GM19351 (cell line): ENCODE measurements around the gene NEK1.
"Not testable (repeated sequence)": the region's sequence is repeated elsewhere in the genome, so short reads cannot be mapped to it uniquely, and the experiment has no call there.

Source experiments
- ATAC-seq: cut with Tn5 transposase; IDR thresholded peaks from one replicate; pipeline ENCODE4 v1.9.1; 2021; ENCODE audit warnings: mild to moderate bottlenecking, moderate library complexity; ENCODE audit not compliant: unreplicated experiment

The NEK1 gene

DNA sequence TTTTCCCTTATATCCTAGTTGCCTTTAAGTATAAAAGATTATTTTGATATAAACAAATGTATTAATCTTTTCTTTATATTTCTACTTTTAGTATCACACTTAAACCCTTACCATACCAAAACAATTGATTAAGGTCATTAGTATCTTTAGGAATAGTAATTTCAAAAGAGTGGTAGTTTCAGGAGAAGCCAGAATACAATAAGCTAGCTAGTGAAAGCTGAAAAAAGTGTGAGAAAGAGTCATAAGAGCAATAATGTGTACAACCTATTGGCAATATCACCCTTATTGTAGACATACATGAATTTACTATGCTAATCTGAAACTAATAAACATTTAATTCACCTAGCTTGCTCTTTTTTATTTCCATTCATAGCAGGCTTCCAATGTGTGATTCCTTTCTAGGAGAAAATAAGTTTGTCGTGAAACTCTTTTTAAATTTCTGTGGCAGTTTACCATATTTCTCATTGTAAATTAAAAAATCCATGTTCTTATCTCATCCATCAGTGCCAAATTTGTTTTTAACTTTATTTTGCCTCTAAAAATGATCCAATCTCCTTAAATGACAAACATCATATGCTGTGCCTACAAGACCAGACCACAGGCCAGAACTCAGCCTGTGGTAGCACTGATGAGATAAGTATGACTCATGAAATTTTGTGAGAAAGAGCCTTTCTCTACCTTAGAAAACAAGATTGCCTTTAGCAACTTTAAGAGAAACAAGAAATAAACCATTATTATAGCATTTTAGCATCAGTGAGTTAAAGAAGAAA is 8.1 kb downstream of the NEK1 start:
- peak; percentile 71 for ATAC-seq

DNA sequence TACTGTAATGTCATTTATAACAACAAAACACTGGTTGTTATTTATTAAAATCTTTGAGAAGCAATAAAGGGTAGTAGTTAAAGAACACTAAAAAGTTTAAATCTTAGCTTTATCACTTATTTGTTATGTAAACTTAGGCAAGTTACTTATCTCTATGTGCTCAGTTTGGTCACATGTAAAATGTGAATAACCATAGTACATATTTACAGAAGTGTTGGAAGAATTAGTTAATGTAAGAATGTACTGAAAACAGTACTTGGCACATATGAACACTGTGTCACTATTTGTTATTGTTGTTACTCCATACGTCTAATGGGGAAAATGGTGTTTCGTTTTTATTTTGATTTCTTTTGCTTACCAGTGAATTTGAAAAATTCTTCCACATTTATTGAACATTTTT is 9.1 kb downstream of the NEK1 start:
- ATAC-seq, result no peak

DNA sequence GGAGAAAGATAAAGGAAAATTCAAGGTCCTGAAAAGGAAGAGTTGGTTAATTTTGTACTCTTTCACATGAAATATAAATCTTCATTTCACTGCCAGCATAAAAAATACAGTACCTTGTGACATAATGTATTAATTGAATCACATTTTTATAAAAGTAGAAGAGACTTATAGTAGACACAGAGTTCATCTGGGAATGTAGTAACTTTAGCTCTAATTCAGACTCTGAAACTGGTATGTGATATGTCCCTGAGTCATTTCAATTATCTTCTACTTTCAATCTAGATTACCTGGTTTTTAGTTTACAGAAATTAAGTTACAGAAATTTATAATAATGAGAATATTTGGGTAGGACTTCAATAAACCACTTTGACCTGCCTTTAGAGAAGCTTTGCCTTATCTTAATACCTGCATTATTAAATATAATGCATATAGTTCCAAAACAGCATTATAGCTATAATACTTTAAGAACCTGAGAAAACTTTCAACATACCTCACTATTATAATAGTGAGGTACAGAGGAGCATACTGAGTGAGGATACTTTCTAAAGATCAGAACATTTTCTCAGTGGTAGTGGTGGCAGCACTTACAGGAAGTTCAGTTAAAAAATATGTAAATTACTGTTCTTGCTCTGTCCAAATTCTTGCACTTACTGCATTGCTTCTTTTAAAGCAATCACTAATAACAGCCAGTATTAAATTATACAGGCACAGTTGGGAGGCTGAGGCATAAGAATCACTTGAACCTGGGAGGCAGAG is 11.2 kb downstream of the NEK1 start:
- peak; percentile 76 for ATAC-seq

DNA sequence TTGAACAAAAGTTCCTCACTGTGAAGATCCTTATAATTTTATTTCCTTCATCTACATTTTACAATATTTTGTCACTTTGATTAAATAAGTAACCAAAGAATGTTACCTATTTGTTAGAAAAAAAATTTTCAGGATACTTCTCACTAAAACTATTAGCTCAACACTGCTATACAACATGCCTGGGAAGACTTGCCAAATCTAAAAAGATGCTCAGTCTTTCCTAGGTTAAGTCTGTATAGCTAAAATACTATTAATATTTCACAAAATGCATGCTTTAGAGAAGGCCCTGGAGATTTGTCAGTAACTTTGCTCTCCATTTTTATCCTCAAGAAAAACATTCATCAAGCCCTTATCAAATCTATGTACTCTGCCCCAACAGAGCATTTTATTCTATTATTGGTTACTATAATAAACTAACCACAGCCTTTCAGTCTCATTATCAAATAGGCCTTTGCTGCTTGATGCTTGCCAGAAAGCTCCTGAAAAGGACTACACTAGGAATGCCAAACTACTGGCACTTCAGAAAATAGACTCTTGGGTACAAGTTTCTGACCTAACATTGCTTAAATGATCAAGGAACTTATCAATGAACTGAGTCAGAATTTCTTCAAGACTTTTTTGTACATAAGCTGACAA is 17.7 kb downstream of the NEK1 start:
- no peak for ATAC-seq

- no peak for ATAC-seq
Observed at GRCh38 chr4:169593050-169593560, 19.3 kb downstream of the NEK1 start.

- no peak for ATAC-seq
Observed at GRCh38 chr4:169583563-169583962, 28.8 kb downstream of the NEK1 start.

DNA sequence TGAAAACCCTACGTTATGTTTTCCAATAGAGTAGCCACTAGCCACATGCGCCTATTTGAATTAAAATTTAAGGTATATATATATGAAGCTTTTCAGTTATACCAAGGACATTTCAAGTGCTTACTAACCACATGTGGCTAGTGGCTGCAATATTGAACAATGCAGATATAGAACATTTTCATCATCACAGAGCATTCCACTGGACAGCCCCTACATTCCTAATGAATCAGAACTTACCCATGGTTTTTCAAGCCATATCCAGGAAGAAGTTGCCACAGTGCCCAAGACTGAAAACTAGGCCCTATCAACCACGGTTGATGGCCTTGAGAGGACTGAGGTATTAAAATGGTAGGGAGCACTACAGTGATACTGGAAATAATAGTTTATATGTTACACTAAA is 29.7 kb downstream of the NEK1 start:
- no peak for ATAC-seq

- peak; percentile 94 for ATAC-seq
Observed at GRCh38 chr4:169582203-169582602, 30.2 kb downstream of the NEK1 start.

DNA sequence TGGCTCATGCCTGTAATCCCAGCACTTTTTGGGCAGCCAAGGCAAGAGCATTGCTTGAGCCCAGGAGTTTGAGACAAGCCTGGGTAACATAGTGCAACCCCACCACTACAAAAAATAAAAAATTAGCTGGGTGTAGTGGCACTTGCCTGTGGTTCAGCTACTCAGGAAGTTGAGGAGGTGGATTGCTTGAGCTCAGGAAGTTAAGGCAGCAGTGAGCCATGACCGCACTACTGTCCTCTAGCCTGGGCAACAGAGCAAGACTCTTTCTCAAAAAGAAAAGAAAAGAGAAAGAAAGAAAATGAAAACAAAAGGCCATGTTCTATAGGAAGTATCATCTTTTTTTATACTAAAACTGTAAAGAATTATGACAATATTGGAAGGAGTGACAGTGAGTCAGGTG is 38.5 kb downstream of the NEK1 start:
- ATAC-seq, result no peak

DNA sequence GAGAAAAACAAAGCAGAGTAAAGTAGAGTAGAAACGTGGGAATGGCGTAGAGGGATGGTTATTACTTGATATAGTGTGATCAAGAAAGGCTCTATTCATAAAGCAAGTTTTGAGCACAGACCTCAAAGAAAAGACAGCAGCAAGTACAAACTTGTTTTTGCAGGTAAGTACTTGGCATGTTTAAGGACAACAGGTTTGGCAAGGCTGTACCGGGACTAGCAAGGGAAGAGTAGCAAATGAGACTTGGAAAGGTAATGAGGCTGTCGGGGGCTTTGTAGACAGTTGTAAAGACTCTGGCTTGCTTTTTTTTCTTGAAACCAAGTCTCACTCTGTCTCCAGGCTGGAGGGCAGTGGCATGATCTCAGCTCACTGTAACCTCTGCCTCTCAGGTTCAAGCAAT is 40.9 kb downstream of the NEK1 start:
- no peak for ATAC-seq

GRCh38 chr4:169571012-169571411 is 41.4 kb downstream of the NEK1 start:
- not testable (repeated sequence) for ATAC-seq

DNA sequence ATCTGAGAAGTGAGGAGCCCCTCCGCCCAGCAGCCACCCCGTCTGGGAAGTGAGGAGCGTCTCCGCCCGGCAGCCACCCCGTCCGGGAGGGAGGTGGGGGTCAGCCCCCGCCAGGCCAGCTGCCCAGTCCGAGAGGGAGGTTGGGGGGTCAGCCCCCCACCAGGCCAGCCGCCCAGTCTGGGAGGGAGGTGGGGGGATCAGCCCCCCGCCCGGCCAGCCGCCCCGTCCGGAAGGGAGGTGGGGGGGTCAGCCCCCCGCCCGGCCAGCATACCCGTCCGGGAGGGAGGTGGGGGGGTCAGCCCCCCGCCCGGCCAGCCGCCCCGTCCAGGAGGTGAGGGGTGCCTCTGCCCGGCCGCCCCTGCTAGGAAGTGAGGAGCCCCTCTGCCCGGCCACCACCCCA is 42.1 kb downstream of the NEK1 start:
- not testable (repeated sequence) for ATAC-seq

- ATAC-seq, result not testable (repeated sequence)
Observed at GRCh38 chr4:169569188-169569587, 43.2 kb downstream of the NEK1 start.

GRCh38 chr4:169567916-169568315 is 44.5 kb downstream of the NEK1 start:
- ATAC-seq, result no peak

DNA sequence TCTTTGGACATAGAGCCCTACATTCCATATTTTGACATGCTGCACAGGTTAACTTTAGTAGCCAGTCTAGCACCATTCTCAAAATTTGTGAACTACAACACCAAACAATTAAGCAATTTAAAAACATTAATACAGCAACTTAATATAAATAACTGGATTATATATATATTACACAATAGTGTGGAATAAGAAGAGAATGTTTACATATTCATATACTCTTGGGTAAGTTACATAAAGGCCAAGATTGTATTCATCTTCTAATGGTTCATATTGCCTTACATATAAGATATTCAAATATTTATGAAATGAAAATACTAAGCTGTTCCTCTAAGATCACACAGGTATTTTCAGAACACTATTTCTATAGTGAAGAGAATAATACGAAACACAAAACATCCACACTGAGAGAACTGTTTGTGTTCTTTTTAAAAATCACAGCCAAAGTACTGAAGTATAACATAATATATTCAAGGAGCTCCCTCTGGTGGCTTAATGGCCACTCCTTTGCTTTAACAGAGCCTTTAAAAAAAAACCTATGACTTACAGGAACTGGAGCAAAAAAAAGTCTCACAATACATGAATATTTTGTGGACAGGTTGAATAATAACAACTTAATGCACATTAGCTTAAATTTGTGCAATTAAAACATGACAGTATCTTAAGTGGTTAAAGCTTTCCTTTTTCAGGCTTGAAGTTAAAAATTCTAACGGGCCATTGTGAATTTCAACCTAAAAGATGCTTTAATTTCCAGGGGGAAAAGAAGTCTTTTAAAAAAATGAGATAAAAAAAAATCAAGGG is 46.2 kb downstream of the NEK1 start:
- peak; percentile 97 for ATAC-seq

DNA sequence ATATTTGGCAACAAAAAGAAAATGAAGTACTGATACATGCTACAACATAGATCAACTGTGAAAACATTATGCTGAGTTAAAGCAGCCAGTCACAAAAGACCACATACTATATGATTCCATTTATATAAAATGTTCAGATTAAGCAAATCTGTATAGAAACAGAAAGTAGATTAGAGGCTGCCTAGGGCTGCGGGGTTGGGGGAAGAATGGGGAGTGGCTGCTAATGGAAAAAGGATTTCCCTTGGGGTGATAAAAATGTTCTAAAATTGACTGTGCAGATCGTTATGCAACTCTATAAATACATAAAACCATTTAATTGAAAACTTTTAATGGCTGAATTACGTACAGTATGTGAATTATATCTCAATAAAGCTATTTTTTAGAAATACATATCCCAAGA is 46.8 kb downstream of the NEK1 start:
- ATAC-seq, result no peak

GRCh38 chr4:169557061-169557636 is 55.2 kb downstream of the NEK1 start:
- ATAC-seq, result no peak

DNA sequence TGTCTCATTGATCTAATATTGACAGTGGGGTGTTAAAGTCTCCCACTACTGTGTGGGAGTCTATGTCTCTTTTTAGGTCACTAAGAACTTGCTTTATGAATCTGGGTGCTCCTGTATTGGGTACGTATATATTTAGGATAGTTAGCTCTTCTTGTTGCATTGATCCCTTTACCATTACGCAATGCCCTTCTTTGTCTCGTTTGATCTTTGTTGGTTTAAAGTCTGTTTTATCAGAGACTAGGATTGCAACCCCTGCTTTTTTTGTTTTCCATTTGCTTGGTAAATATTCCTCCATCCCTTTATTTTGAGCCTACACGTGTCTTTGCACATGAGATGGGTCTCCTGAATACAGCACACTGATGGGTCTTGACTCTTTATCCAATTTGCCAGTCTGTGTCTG is 65.8 kb downstream of the NEK1 start:
- ATAC-seq, result not testable (repeated sequence)

- no peak for ATAC-seq
Observed at GRCh38 chr4:169540774-169541173, 71.6 kb downstream of the NEK1 start.

GRCh38 chr4:169530048-169530447 is 82.3 kb downstream of the NEK1 start:
- ATAC-seq, result no peak
